HG03159 (cell line): ENCODE results near the gene NAA60.

Experiments
- ATAC-seq: cut with Tn5 transposase; IDR thresholded peaks from one replicate; pipeline ENCODE4 v1.9.1; 2021; ENCODE audit warnings: mild to moderate bottlenecking, moderate library complexity; ENCODE audit not compliant: unreplicated experiment

NAA60 gene

DNA sequence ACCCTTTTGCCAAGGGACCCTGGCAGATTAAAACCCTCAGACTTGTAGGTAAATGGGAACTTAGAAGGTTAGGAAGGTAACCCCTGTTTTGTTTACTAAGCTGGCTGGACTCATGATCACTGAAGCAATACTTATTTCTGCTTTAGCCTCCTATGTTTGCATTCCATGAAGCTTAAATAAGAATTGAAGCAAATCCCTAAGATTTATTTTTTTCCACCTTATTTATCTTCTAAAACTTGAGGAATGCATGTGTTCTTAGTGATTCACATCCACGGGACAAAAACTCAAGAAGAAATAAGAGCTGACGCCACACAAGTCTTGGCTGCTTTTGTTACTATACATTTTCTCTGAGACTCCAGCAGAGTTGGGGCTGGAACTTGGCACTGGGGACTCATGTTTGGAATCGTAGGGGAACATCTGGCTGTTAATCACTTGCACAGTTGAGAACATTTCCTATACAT is 92.8 kb downstream of the NAA60 start:
- ATAC-seq = no peak
